ENCODE measurements around the gene ASCC3.

The ASCC3 gene

GRCh38 chr6:100796049-100796823, 84.9 kb downstream of the ASCC3 start:
- peaks cover 57% of the 10 kb centered on the region for H3K36me3 ChIP-seq (ENCODE audit: insufficient read depth, low read length)
- H2AFZ ChIP-seq (ENCODE audit: low read depth, low read length) = no peak overlapping the region
- ATAC-seq (ENCODE audit: insufficient read depth, low read depth) (no peak), DNase-seq (no peak)
- peaks cover under 1% of the 10 kb centered on the region; the same call in 1 of the 2 replicates for H3K79me2 ChIP-seq (ENCODE audit: insufficient read depth, low read length)
- no peak for TF ChIP-seq EZH2 (IDR thresholded peaks at IDR 0.05; ENCODE audit: borderline replicate concordance, low read depth, low read length, severe bottlenecking)
- peak; percentile 3 for TF ChIP-seq CTCF (IDR thresholded peaks at IDR 0.05; ENCODE audit: borderline replicate concordance, extremely low read depth, low read length, poor library complexity, severe bottlenecking)
- no peaks in the 10 kb centered on the region for H3K27me3 ChIP-seq (ENCODE audit: insufficient read depth, low read length, poor library complexity)
- no peak overlapping the region for H3K4me3 ChIP-seq (ENCODE audit: low read depth in 1 of 2, low read length in 2 of 2)
- no peak overlapping the region for H3K4me2 ChIP-seq (ENCODE audit: insufficient read depth, low read length)
- no peaks in the 10 kb centered on the region for H4K20me1 ChIP-seq (ENCODE audit: insufficient read depth, low read length)
- H3K9ac ChIP-seq (ENCODE audit: low read depth, low read length) = no peak overlapping the region
- H3K27ac ChIP-seq (ENCODE audit: low read length) = no peak overlapping the region
- no peaks in the 10 kb centered on the region for H3K9me3 ChIP-seq (ENCODE audit: insufficient read depth, low read length, severe bottlenecking)
- H3K4me1 ChIP-seq (ENCODE audit: insufficient read depth, low read length) = no peaks in the 10 kb centered on the region

GRCh38 chr6:100790084-100790483, 91.0 kb downstream of the ASCC3 start:
- ATAC-seq (ENCODE audit: insufficient read depth, low read depth) (no peak), DNase-seq (no peak)
- Histone ChIP-seq H4K20me1 (ENCODE audit: insufficient read depth, low read length) (no peaks in the 10 kb centered on the region), H2AFZ (ENCODE audit: low read depth, low read length) (no peak overlapping the region), H3K27me3 (ENCODE audit: insufficient read depth, low read length, poor library complexity) (no peaks in the 10 kb centered on the region), H3K4me2 (ENCODE audit: insufficient read depth, low read length) (no peak overlapping the region), H3K27ac (ENCODE audit: low read length) (no peak overlapping the region), H3K4me3 (ENCODE audit: low read depth in 1 of 2, low read length in 2 of 2) (no peak overlapping the region), H3K36me3 (ENCODE audit: insufficient read depth, low read length) (peaks cover 11% of the 10 kb centered on the region; the same call in 1 of the 2 replicates), H3K79me2 (ENCODE audit: insufficient read depth, low read length) (no peaks in the 10 kb centered on the region), H3K9ac (ENCODE audit: low read depth, low read length) (no peak overlapping the region), H3K9me3 (ENCODE audit: insufficient read depth, low read length, severe bottlenecking) (no peaks in the 10 kb centered on the region), H3K4me1 (ENCODE audit: insufficient read depth, low read length) (no peaks in the 10 kb centered on the region)
- no peak for TF ChIP-seq EZH2 (IDR thresholded peaks at IDR 0.05; ENCODE audit: borderline replicate concordance, low read depth, low read length, severe bottlenecking)

GRCh38 chr6:100785982-100786381, 95.1 kb downstream of the ASCC3 start:
- Histone ChIP-seq H3K4me2 (ENCODE audit: insufficient read depth, low read length) (no peak overlapping the region), H3K4me3 (ENCODE audit: low read depth in 1 of 2, low read length in 2 of 2) (no peak overlapping the region), H3K4me1 (ENCODE audit: insufficient read depth, low read length) (no peaks in the 10 kb centered on the region), H3K27me3 (ENCODE audit: insufficient read depth, low read length, poor library complexity) (no peaks in the 10 kb centered on the region), H3K9me3 (ENCODE audit: insufficient read depth, low read length, severe bottlenecking) (no peaks in the 10 kb centered on the region), H3K9ac (ENCODE audit: low read depth, low read length) (no peak overlapping the region), H3K36me3 (ENCODE audit: insufficient read depth, low read length) (peaks cover 3% of the 10 kb centered on the region; the same call in 1 of the 2 replicates), H2AFZ (ENCODE audit: low read depth, low read length) (no peak overlapping the region), H3K79me2 (ENCODE audit: insufficient read depth, low read length) (no peaks in the 10 kb centered on the region), H4K20me1 (ENCODE audit: insufficient read depth, low read length) (no peaks in the 10 kb centered on the region), H3K27ac (ENCODE audit: low read length) (no peak overlapping the region)
- DNase-seq (no peak), ATAC-seq (ENCODE audit: insufficient read depth, low read depth) (no peak)
- no peak for TF ChIP-seq CTCF (IDR thresholded peaks at IDR 0.05; ENCODE audit: borderline replicate concordance, extremely low read depth, low read length, poor library complexity, severe bottlenecking)
- TF ChIP-seq EZH2 (IDR thresholded peaks at IDR 0.05; ENCODE audit: borderline replicate concordance, low read depth, low read length, severe bottlenecking) = no peak

- Histone ChIP-seq H3K79me2 (ENCODE audit: insufficient read depth, low read length) (no peaks in the 10 kb centered on the region), H4K20me1 (ENCODE audit: insufficient read depth, low read length) (no peaks in the 10 kb centered on the region), H3K9me3 (ENCODE audit: insufficient read depth, low read length, severe bottlenecking) (no peaks in the 10 kb centered on the region), H3K4me1 (ENCODE audit: insufficient read depth, low read length) (no peaks in the 10 kb centered on the region), H3K27ac (ENCODE audit: low read length) (no peak overlapping the region), H3K4me3 (ENCODE audit: low read depth in 1 of 2, low read length in 2 of 2) (no peak overlapping the region), H3K9ac (ENCODE audit: low read depth, low read length) (no peak overlapping the region), H3K27me3 (ENCODE audit: insufficient read depth, low read length, poor library complexity) (no peaks in the 10 kb centered on the region), H3K4me2 (ENCODE audit: insufficient read depth, low read length) (no peak overlapping the region), H2AFZ (ENCODE audit: low read depth, low read length) (no peak overlapping the region), H3K36me3 (ENCODE audit: insufficient read depth, low read length) (peaks cover 2% of the 10 kb centered on the region; the same call in 1 of the 2 replicates)
- no peak for TF ChIP-seq CTCF (IDR thresholded peaks at IDR 0.05; ENCODE audit: borderline replicate concordance, extremely low read depth, low read length, poor library complexity, severe bottlenecking)
- no peak for TF ChIP-seq EZH2 (IDR thresholded peaks at IDR 0.05; ENCODE audit: borderline replicate concordance, low read depth, low read length, severe bottlenecking)
- no peak for ATAC-seq (ENCODE audit: insufficient read depth, low read depth)
- DNase-seq = no peak
These were observed 100.5 kb downstream of the ASCC3 start for GRCh38 chr6:100780648-100781047.
